ENCODE results near the gene CAMK1D. TPM values are rescaled to one million over a fixed set of nuclear protein-coding genes. Genes with fewer than 3 reads are reported as not detected.

Gene CAMK1D
- polyA plus RNA-seq, 1 donor (not counting 4 experiments of a cell fraction or from before 2014, with no cell fraction given): 0.76 TPM

- dilution Hi-C loops (cut with MboI; ENCODE audit: extremely low pct_ligation_motif_present, low sequenced_read_pairs): no loop called here
- FAIRE-seq (no peak), DNase-seq (ENCODE audit: low read depth, low spot score) (no peak)
- Histone ChIP-seq H3K9me3 (ENCODE audit: control insufficient read depth, low read depth, low read length) (no peaks in the 10 kb centered on the region), H3K9ac (ENCODE audit: control insufficient read depth, extremely low read depth, insufficient read depth, low read length) (no peak overlapping the region), H2AFZ (ENCODE audit: control insufficient read depth, low read length) (no peak overlapping the region), H3K4me1 (ENCODE audit: control insufficient read depth, extremely low read depth, insufficient read depth, low read length) (peaks cover 3% of the 10 kb centered on the region), H3K27me3 (ENCODE audit: control insufficient read depth, extremely low read depth, insufficient read depth, low read length) (peaks cover 3% of the 10 kb centered on the region), H3K9me1 (ENCODE audit: control insufficient read depth, extremely low read depth, insufficient read depth, low read length) (no peaks in the 10 kb centered on the region), H3K36me3 (ENCODE audit: control insufficient read depth in 2 of 2, extremely low read depth in 1 of 2, insufficient read depth in 2 of 2, low read length in 2 of 2) (no peaks in the 10 kb centered on the region), H3K4me2 (ENCODE audit: control insufficient read depth, extremely low read depth, insufficient read depth, low read depth, low read length) (no peak overlapping the region), H3K27ac (ENCODE audit: control insufficient read depth, insufficient read depth, low read length) (no peak overlapping the region), H3K79me2 (ENCODE audit: control insufficient read depth, insufficient read depth, low read length) (no peaks in the 10 kb centered on the region), H4K20me1 (ENCODE audit: control insufficient read depth, extremely low read depth, insufficient read depth, low read length) (no peaks in the 10 kb centered on the region), H3K4me3 (ENCODE audit: control insufficient read depth in 2 of 3, extremely low read depth in 1 of 3, insufficient read depth in 2 of 3, low read depth in 1 of 3, low read length in 3 of 3) (no peak overlapping the region)
- TF ChIP-seq EZH2 (IDR thresholded peaks at IDR 0.05; ENCODE audit: low read length) (no peak), CTCF (optimal IDR thresholded peaks at IDR 0.05 in 1 of 3, IDR thresholded peaks at IDR 0.05 in 1 of 3, conservative IDR thresholded peaks at IDR 0.05 in 1 of 3; ENCODE audit: extremely low read depth in 1 of 3, insufficient read depth in 2 of 3, low read length in 3 of 3) (no peak)
Measured at GRCh38 chr10:12780634-12781601, 431.6 kb downstream of the CAMK1D start.

GRCh38 chr10:12781976-12782375 lies 432.6 kb downstream of the CAMK1D start:
- no peaks in the 10 kb centered on the region for H3K27me3 ChIP-seq (ENCODE audit: control insufficient read depth, extremely low read depth, insufficient read depth, low read length)
- no peaks in the 10 kb centered on the region for H3K79me2 ChIP-seq (ENCODE audit: control insufficient read depth, insufficient read depth, low read length)
- FAIRE-seq: no peak
- H3K4me1 ChIP-seq (ENCODE audit: control insufficient read depth, extremely low read depth, insufficient read depth, low read length): peaks cover 3% of the 10 kb centered on the region
- H3K9me1 ChIP-seq (ENCODE audit: control insufficient read depth, extremely low read depth, insufficient read depth, low read length): no peaks in the 10 kb centered on the region
- dilution Hi-C loops (cut with MboI; ENCODE audit: extremely low pct_ligation_motif_present, low sequenced_read_pairs): no loop called here
- no peak for TF ChIP-seq CTCF (optimal IDR thresholded peaks at IDR 0.05 in 1 of 3, IDR thresholded peaks at IDR 0.05 in 1 of 3, conservative IDR thresholded peaks at IDR 0.05 in 1 of 3; ENCODE audit: extremely low read depth in 1 of 3, insufficient read depth in 2 of 3, low read length in 3 of 3)
- no peak for TF ChIP-seq EZH2 (IDR thresholded peaks at IDR 0.05; ENCODE audit: low read length)
- H3K4me3 ChIP-seq (ENCODE audit: control insufficient read depth in 2 of 3, extremely low read depth in 1 of 3, insufficient read depth in 2 of 3, low read depth in 1 of 3, low read length in 3 of 3): no peak overlapping the region
- H3K4me2 ChIP-seq (ENCODE audit: control insufficient read depth, extremely low read depth, insufficient read depth, low read depth, low read length): no peak overlapping the region
- H3K9ac ChIP-seq (ENCODE audit: control insufficient read depth, extremely low read depth, insufficient read depth, low read length): no peak overlapping the region
- H4K20me1 ChIP-seq (ENCODE audit: control insufficient read depth, extremely low read depth, insufficient read depth, low read length): no peaks in the 10 kb centered on the region
- no peaks in the 10 kb centered on the region for H3K9me3 ChIP-seq (ENCODE audit: control insufficient read depth, low read depth, low read length)
- no peaks in the 10 kb centered on the region for H3K36me3 ChIP-seq (ENCODE audit: control insufficient read depth in 2 of 2, extremely low read depth in 1 of 2, insufficient read depth in 2 of 2, low read length in 2 of 2)
- no peak overlapping the region for H3K27ac ChIP-seq (ENCODE audit: control insufficient read depth, insufficient read depth, low read length)
- no peak for DNase-seq (ENCODE audit: low read depth, low spot score)
- no peak overlapping the region for H2AFZ ChIP-seq (ENCODE audit: control insufficient read depth, low read length)

Data from keratinocyte (primary cell).